OCI-LY7 (cell line): ENCODE data around the gene CPEB1. TPM values are rescaled to one million over a fixed set of nuclear protein-coding genes. Genes with fewer than 3 reads are reported as not detected.

Experiments used
- BruUV-seq: library from RNA; stranded (reverse); fragments of 400-500 nt; replicated peaks from 2 replicates; lab custom pipeline; 2021; lab: Mats Ljungman, UMichigan
- CTCF ChIA-PET: fragments of 300-600 bp; sonication (Branson Sonifier 250); formaldehyde crosslinking; loops from one replicate; lab custom pipeline; 2022; ENCODE audit warnings: antibody characterized with exemption; ENCODE audit not compliant: unreplicated experiment; lab: Charles Lee
- POLR2A ChIA-PET: fragments of 300-600 bp; sonication (Branson Sonifier 250); formaldehyde crosslinking; loops from one replicate; lab custom pipeline; 2022; ENCODE audit warnings: antibody characterized with exemption; lab: Charles Lee
- DNase-seq: peaks from one replicate; pipeline ENCODE4 v3.0.0-alpha.2; 2015; ENCODE audit warnings: low spot score
- H2AFZ ChIP-seq: fragments of 200-600 bp; sonication (generic), shearing (Covaris generic); 2 replicates; pipeline ENCODE4 v1.6.1; 2014; ENCODE audit warnings: mild to moderate bottlenecking, antibody characterized with exemption, low read length, moderate library complexity
- H3K27ac ChIP-seq: fragments of 200-600 bp; sonication (generic); 2 replicates; pipeline ENCODE4 v1.5.1; 2014; ENCODE audit warnings: mixed run types, low read depth, mild to moderate bottlenecking, moderate library complexity, low read length, inconsistent platforms; ENCODE audit not compliant: poor library complexity, severe bottlenecking
- H3K36me3 ChIP-seq: fragments of 200-600 bp; sonication (generic); 2 replicates; pipeline ENCODE4 v1.6.1; 2014; ENCODE audit warnings: mild to moderate bottlenecking, antibody characterized with exemption, low read length, moderate library complexity, mixed read lengths; ENCODE audit not compliant: insufficient read depth
- H3K4me1 ChIP-seq: fragments of 200-600 bp; sonication (generic); 2 replicates; pipeline ENCODE4 v1.5.1; 2014; ENCODE audit warnings: mild to moderate bottlenecking, low read length; ENCODE audit not compliant: insufficient read depth, poor library complexity, severe bottlenecking
- H3K4me2 ChIP-seq: fragments of 200-600 bp; sonication (generic); 2 replicates; pipeline ENCODE4 v1.6.1; 2014; ENCODE audit warnings: mild to moderate bottlenecking, low read length
- H3K4me3 ChIP-seq: fragments of 200-600 bp; sonication (generic); 2 replicates; pipeline ENCODE4 v1.5.1; 2014; ENCODE audit warnings: mild to moderate bottlenecking, low read depth, low read length; ENCODE audit not compliant: poor library complexity, severe bottlenecking
- H3K79me2 ChIP-seq: fragments of 200-600 bp; sonication (generic); 2 replicates; pipeline ENCODE4 v1.6.1; 2016; ENCODE audit warnings: low read depth, mild to moderate bottlenecking, low read length, moderate library complexity, mixed read lengths; ENCODE audit not compliant: insufficient read depth
- H3K9me2 ChIP-seq: fragments of 200-600 bp; sonication (generic); 2 replicates; pipeline ENCODE4 v1.6.1; 2016; ENCODE audit warnings: mild to moderate bottlenecking, low read length, mixed read lengths; ENCODE audit not compliant: insufficient read depth
- H3K9me3 ChIP-seq: fragments of 200-600 bp; sonication (generic); 2 replicates; pipeline ENCODE4 v1.6.1; 2014; ENCODE audit warnings: mild to moderate bottlenecking, mixed run types, low read length, mixed read lengths
- H4K20me1 ChIP-seq: fragments of 200-600 bp; sonication (generic); 2 replicates; pipeline ENCODE4 v1.6.1; 2014; ENCODE audit warnings: mild to moderate bottlenecking, antibody characterized with exemption, low read length, moderate library complexity, mixed read lengths; ENCODE audit not compliant: insufficient read depth
- EZH2phosphoT487 ChIP-seq: fragments of 200-600 bp; sonication (generic); IDR thresholded peaks from 2 replicates; pipeline ENCODE4 v1.6.1; 2018; ENCODE audit warnings: low read depth, borderline replicate concordance, mild to moderate bottlenecking, mixed run types, antibody characterized with exemption, low read length, moderate library complexity, mixed read lengths
- intact Hi-C: fragments of 100-400 bp; cut with micrococcal nuclease; formaldehyde crosslinking; loops from one replicate; pipeline ENCODE4 v1.10.0; 2022; ENCODE audit not compliant: unreplicated experiment
- total RNA-seq, 2 experiments: library from RNA; depleted of rRNA in 1 of 2; stranded (reverse); fragments of >200 nt in 1 of 2; shearing (Covaris generic) in 1 of 2; gene quantifications; 2 replicates each; pipeline ENCODE4 v1.2.3, GENCODE V29; 2014 to 2022
- TF ChIP-seq, protein P1 (sequence below): fragments of 200-600 bp; sonication (generic); conservative IDR thresholded peaks from 2 replicates; pipeline ENCODE4 v1.5.1; 2014; ENCODE audit warnings: mild to moderate bottlenecking, antibody characterized with exemption, low read length, moderate library complexity, mixed read lengths

CPEB1 gene
- total RNA-seq, 2 experiments from 2014 or later, result not detected

DNA sequence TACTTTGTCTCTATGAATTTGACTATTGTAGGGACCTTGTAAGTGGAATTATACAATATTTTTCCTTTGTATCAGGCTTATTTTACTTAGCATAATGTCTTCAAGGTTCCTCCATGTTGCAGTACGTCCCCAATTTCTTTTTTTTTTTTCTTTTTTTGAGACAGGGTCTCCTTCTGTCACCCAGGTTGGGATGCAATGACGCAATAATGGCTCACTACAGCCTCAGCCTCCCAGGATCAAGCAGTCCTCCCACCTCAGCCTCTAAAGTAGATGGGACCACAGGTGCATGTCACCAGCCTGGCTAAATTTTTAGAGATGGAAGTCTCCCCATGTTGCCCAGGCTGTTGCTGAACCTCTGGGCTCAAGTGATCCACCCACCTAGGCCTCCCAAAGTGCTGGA lies 66.5 kb downstream of the CPEB1 start:
- H3K4me3 ChIP-seq, result no peak overlapping the region
- no peaks in the 10 kb centered on the region for H3K4me1 ChIP-seq
- H3K79me2 ChIP-seq, result no peaks in the 10 kb centered on the region
- H3K4me2 ChIP-seq, result no peak overlapping the region
- no peaks in the 10 kb centered on the region for H4K20me1 ChIP-seq
- H3K36me3 ChIP-seq, result no peaks in the 10 kb centered on the region
- H3K9me3 ChIP-seq, result no peaks in the 10 kb centered on the region
- no peaks in the 10 kb centered on the region; the same call in 1 of the 2 replicates for H3K9me2 ChIP-seq
- no peak for DNase-seq
- CTCF ChIA-PET, result no interaction called here
- H3K27ac ChIP-seq, result no peak overlapping the region
- intact Hi-C loops, result no loop called here
- no TSS peak for BruUV-seq
- POLR2A ChIA-PET, result no interaction called here
- no peak overlapping the region for H2AFZ ChIP-seq
- TF ChIP-seq, protein P1, sequence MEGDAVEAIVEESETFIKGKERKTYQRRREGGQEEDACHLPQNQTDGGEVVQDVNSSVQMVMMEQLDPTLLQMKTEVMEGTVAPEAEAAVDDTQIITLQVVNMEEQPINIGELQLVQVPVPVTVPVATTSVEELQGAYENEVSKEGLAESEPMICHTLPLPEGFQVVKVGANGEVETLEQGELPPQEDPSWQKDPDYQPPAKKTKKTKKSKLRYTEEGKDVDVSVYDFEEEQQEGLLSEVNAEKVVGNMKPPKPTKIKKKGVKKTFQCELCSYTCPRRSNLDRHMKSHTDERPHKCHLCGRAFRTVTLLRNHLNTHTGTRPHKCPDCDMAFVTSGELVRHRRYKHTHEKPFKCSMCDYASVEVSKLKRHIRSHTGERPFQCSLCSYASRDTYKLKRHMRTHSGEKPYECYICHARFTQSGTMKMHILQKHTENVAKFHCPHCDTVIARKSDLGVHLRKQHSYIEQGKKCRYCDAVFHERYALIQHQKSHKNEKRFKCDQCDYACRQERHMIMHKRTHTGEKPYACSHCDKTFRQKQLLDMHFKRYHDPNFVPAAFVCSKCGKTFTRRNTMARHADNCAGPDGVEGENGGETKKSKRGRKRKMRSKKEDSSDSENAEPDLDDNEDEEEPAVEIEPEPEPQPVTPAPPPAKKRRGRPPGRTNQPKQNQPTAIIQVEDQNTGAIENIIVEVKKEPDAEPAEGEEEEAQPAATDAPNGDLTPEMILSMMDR, result no peak
- no peak for TF ChIP-seq EZH2phosphoT487

DNA sequence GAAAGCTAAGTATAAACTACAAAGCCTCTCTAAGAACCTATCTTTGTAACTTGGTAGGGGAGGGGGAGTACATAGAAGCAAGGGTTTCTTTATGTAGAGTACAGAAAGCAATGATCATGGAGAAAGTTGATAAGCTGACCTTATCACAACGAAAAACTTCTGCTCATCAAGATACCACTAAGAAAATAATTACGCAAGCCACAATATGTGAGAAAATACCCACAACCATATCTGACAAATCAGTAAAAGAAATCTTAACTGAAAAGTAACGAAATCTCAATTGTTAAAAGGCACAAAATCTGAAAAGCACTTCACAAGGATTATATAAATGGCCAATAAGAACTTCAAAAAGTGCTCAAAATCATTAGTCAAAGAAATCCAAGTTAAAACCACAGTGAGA lies 71.8 kb downstream of the CPEB1 start:
- no TSS peak for BruUV-seq
- no peak overlapping the region for H2AFZ ChIP-seq
- no peaks in the 10 kb centered on the region for H3K4me1 ChIP-seq
- H3K36me3 ChIP-seq, result no peaks in the 10 kb centered on the region
- DNase-seq, result no peak
- intact Hi-C loops, result no loop called here
- no peak overlapping the region for H3K4me3 ChIP-seq
- H4K20me1 ChIP-seq, result no peaks in the 10 kb centered on the region
- H3K4me2 ChIP-seq, result no peak overlapping the region
- H3K27ac ChIP-seq, result no peak overlapping the region
- no peaks in the 10 kb centered on the region for H3K9me3 ChIP-seq
- H3K9me2 ChIP-seq, result no peaks in the 10 kb centered on the region; the same call in 1 of the 2 replicates
- ChIA-PET CTCF (no interaction called here), POLR2A (interaction anchor here (0.6 kb wide), 1 partner anchor 12 kb away, joined by 6 read pairs; no protein-coding TSS in a partner anchor)
- TF ChIP-seq, protein P1, result no peak
- no peak for TF ChIP-seq EZH2phosphoT487
- no peaks in the 10 kb centered on the region for H3K79me2 ChIP-seq

DNA sequence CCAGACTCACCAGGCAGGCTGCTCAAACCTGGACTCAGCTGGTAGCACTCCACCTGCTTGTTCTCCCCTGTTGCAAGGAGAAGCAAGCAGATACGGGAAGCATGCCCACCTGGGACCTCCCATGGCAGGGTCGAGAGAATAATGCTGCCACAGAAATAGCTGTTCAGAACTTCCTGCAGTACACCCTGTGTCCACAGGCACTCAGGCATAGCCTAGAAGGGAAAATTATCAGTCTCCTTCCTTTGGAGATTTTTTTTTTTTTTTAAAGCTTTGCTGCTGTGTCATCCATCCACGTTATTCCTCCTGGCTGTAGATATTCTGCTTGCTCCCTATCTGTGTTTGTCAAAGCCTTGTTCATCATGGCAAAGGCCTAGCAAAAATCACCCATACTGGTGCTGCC lies 74.2 kb downstream of the CPEB1 start:
- CTCF ChIA-PET, result no interaction called here

More for the DNA sequence above, 74.2 kb downstream of the CPEB1 start:
- no peak overlapping the region for H3K4me2 ChIP-seq
- H4K20me1 ChIP-seq, result no peaks in the 10 kb centered on the region
- H3K9me2 ChIP-seq, result no peaks in the 10 kb centered on the region
- intact Hi-C loops, result no loop called here
- H3K4me3 ChIP-seq, result no peak overlapping the region
- H2AFZ ChIP-seq, result no peak overlapping the region
- no peaks in the 10 kb centered on the region for H3K36me3 ChIP-seq
- no peak for DNase-seq
- POLR2A ChIA-PET, result no interaction called here
- no peaks in the 10 kb centered on the region for H3K4me1 ChIP-seq
- no peaks in the 10 kb centered on the region for H3K79me2 ChIP-seq
- H3K27ac ChIP-seq, result no peak overlapping the region
- no peaks in the 10 kb centered on the region for H3K9me3 ChIP-seq
- TF ChIP-seq EZH2phosphoT487, result no peak
- TF ChIP-seq, protein P1, result no peak
- no TSS peak for BruUV-seq
